GM19395 (cell line): Measurements from ENCODE around the gene MCTP2.

ENCODE experiments used
- ATAC-seq: cut with Tn5 transposase; IDR thresholded peaks from one replicate; pipeline ENCODE4 v1.9.1; 2021; ENCODE audit warnings: mild to moderate bottlenecking, moderate library complexity; ENCODE audit not compliant: unreplicated experiment

MCTP2 gene

DNA sequence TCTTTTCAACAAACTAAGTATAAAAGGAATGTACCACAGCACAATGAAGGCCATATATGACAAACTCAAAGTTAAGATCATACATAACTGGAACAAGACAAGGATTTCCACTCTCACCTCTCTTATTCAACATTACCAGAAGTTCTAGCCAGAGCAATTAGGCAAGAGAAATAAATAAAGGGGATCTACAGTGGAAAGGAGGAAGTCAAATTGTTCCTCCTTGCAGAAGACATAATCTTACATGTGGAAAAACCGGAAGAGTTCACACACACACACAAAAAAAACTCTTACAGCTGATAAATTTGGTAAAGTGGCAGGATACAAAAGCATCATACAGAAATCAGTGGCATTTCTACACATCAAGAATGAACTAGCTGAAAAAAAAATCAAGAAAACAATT is 277.9 kb downstream of the MCTP2 start:
- ATAC-seq, result no peak

DNA sequence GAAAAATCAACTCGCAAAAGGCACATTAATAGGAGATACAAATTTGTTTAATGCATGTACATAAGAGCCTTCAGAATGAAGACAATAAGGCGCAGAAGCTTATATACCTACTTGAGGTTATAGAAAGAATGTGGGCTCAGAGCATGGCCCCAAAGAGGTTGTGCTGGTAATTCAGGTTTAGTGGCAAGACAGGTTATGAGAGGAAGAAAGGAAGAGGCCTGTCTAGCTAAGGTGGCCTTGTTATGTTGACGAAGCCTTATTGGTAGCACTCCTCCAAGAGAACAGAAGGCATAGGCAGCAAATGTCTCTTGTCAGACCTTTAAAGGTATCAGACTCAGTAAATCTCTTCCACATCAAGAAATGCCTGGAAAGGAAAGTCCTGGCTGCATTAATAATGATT is 290.8 kb downstream of the MCTP2 start:
- no peak for ATAC-seq

GRCh38 chr15:94523873-94524272 is 292.5 kb downstream of the MCTP2 start:
- no peak for ATAC-seq

GRCh38 chr15:94524565-94524964 is 293.2 kb downstream of the MCTP2 start:
- no peak for ATAC-seq

GRCh38 chr15:94526071-94526689 is 294.8 kb downstream of the MCTP2 start:
- ATAC-seq, result peak; percentile 72

DNA sequence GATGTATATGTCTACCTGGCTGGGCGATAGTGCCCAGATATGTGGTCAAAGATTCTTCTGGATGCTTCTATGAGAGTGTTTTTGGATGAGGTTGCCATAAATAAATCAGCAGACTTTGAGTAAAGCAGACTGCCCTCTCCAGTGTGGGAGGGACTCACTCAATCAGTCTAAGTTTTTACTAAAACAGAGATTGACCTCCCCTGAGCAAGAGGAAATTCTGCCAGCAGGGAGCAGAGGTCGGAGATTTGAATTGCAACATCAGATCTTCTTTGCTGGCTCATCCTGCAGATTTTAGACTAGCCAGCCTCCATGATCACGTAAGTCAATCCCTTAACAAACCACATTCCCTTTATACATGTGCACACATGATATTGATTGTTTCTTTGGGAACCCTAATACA is 300.9 kb downstream of the MCTP2 start:
- ATAC-seq, result no peak
